ENCODE data around the gene ALK. TPM values are rescaled to one million over a fixed set of nuclear protein-coding genes. Genes with fewer than 3 reads are reported as not detected.

ALK gene
- total RNA-seq, 1 experiment from 2014 or later: not detected

- Mint-ChIP-seq H3K36me3 (ENCODE audit: insufficient read depth in 1 of 3, low read depth in 3 of 3) (no peaks in the 10 kb centered on the region), H3K4me3 (no peak overlapping the region), H3K27ac (no peak overlapping the region), H3K27me3 (ENCODE audit: low read depth) (peaks cover 2% of the 10 kb centered on the region; the same call in 1 of the 2 replicates), H3K9me3 (peaks cover 0 to 3% of the 10 kb centered on the region in 2 experiments; a peak in 1 of 5 replicates), H3K4me1 (peaks cover 3 to 14% of the 10 kb centered on the region in 2 experiments; a peak in 3 of 4 replicates)
- Histone ChIP-seq H2BK120ac (ENCODE audit: low read depth, low read length, poor library complexity, severe bottlenecking) (no peak overlapping the region), H3K79me2 (ENCODE audit: insufficient read depth, low read length) (no peaks in the 10 kb centered on the region), H2BK20ac (ENCODE audit: low read depth, low read length, poor library complexity, severe bottlenecking) (no peak overlapping the region), H3K4me1 (ENCODE audit: insufficient read depth, low read length) (no peaks in the 10 kb centered on the region; the same call in 1 of the 2 replicates), H2AFZ (ENCODE audit: low read length) (no peak overlapping the region), H2BK15ac (ENCODE audit: low read depth, low read length) (no peak overlapping the region), H2BK12ac (ENCODE audit: insufficient read length, low read depth, low read length) (no peak overlapping the region), H3K4me2 (ENCODE audit: insufficient read depth, insufficient read length, low read length) (no peak overlapping the region), H2AK5ac (ENCODE audit: insufficient read length, low read length) (no peak overlapping the region), H3K27ac (ENCODE audit: insufficient read length, low read depth, low read length) (no peak overlapping the region), H3K9ac (ENCODE audit: extremely low read depth, insufficient read length, low read length) (no peak overlapping the region), H4K20me1 (ENCODE audit: control insufficient read depth, insufficient read depth, insufficient read length) (no peaks in the 10 kb centered on the region), H4K5ac (ENCODE audit: insufficient read length, low read depth, low read length) (no peak overlapping the region), H3K23ac (ENCODE audit: insufficient read length, low read depth, low read length) (no peak overlapping the region), H3K18ac (ENCODE audit: insufficient read length, low read depth, low read length) (no peak overlapping the region), H4K91ac (ENCODE audit: insufficient read length, low read depth, low read length) (no peak overlapping the region), H3K27me3 (ENCODE audit: insufficient read depth, low read length) (no peaks in the 10 kb centered on the region), H3K79me1 (ENCODE audit: insufficient read depth, low read depth, low read length, poor library complexity, severe bottlenecking) (no peaks in the 10 kb centered on the region), H3K9me3 (ENCODE audit: control insufficient read depth, low read depth, low read length) (no peaks in the 10 kb centered on the region), H3T11ph (ENCODE audit: low read length) (no peak overlapping the region), H3K23me2 (ENCODE audit: insufficient read length, low read depth, low read length, poor library complexity, severe bottlenecking) (no peaks in the 10 kb centered on the region), H4K8ac (replicated peaks; ENCODE audit: insufficient read length, low read depth, low read length) (no peak overlapping the region), H3K14ac (ENCODE audit: insufficient read depth, low read length) (no peak overlapping the region), H2BK5ac (ENCODE audit: insufficient read length, low read length) (no peak overlapping the region), H3K4ac (ENCODE audit: low read depth, low read length) (no peak overlapping the region), H3K56ac (ENCODE audit: insufficient read length, low read depth, low read length) (no peak overlapping the region)
- peak; percentile 11 for DNase-seq
- TF ChIP-seq CTCF (conservative IDR thresholded peaks at IDR 0.05): no peak
- no CpG with 5 or more reads among the region's 4 CpGs for WGBS (ENCODE audit: extremely low coverage, insufficient read length, low lambda C conversion rate)
Observed at GRCh38 chr2:29699045-29699444, 222.3 kb downstream of the ALK start.
